Right forelimb (tissue), 1 donor: ENCODE measurements around the gene FBXL17.
"Not testable (repeated sequence)": the region's sequence is repeated elsewhere in the genome, so short reads cannot be mapped to it uniquely, and the experiment has no call there.

Source experiments
- DNase-seq: peaks from one replicate; pipeline ENCODE4 v3.0.0-alpha.2; 2018

Gene FBXL17

GRCh38 chr5:108238936-108239887 is 142.7 kb downstream of the FBXL17 start:
- DNase-seq = no peak

DNA sequence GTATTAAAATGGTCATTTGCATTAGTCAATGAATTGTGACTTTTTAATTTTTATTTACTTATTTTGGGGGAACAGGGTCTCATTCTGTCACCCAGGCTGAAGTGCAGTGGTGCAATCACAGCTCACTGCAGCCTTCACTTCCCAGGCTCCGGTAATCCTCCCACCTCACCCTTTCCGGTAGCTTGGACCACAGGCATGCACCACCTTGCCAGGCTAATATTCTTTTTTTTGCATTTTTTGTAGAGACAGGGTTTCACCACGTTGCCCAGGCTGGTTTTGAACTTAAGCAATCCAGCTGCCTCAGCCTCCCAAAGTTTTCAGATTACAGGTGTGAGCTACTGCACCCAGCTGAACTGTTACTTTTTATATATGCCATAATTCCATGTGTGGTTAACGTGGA is 143.4 kb downstream of the FBXL17 start:
- no peak for DNase-seq

DNA sequence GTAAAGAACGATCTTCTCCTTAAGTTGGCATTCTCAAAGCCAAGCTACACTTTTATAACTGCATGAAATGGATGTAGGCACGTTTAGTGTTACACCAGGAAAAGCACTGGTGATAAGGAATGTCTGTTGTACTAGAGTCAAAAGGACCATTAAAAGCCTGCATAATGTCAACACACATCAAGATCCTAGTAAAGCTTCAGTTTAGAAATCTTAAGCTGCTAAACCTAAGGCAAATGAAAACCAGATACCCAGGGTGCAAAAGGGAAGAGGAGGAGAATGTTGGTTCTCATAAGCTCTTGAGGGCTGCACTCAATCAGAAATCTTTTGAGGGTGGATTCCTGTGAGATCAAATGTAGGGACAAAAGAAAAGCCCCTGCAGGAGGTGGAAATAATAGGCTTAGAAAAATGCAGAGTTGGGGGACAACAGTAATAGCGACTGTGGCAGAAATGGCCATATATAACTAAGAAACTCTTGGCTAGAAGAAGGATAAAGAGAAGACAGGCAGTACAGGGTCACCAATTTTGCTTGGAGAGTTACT is 148.2 kb downstream of the FBXL17 start:
- no peak for DNase-seq

DNA sequence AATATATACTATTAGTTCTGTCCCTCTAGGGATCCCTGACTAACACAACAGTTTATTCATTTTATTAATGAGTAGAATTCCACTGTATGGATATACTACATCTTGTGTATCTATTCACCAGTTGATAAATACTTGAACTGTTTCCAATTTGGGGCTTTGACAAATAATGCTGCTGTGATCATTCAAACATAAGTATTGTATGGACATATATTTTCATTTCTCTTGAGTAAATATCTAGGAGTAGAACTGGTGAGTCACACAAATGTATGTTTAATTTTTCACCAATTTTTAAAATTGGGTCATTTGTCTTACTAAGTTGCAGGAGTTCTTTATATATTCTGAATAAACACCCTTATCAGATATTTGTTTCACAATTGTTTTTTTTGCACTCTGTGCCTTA is 149.1 kb downstream of the FBXL17 start:
- no peak for DNase-seq

DNA sequence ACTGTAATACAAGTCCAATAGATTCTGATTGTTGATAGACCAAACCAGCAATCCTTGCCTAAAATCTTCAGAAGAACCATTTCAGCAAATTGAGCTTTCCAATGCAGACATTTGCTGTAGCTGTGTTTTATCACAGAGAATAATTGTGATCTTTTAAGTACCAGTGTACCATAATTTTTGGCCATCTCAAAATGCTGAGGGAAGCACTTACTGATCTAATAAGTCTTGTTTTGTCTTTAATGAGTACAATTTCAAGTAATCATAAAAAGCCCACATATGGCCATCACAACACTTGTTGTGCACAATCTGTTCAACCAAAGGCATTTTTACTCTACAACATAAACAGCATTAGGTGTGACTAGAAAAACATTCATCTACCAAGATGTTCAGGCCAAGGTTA is 159.9 kb downstream of the FBXL17 start:
- no peak for DNase-seq

DNA sequence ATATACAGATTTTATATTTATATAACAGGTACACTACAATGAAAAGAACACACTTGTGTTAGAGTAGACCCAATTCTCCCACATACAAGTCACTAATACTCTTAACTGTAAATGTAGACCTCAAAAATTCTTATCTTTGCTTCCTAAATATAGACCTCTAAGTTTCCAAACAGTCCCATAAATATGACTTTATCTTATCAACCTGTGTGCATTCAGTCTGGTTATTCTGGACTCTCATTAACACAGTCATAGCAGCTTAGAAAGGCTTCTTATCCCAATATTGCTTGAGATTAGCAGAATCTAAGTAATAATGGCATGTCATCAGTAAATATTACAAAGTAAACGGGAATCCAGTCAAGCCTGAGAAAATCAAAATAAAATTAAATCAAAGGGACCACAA is 161.1 kb downstream of the FBXL17 start:
- no peak for DNase-seq

- DNase-seq = no peak
These were observed 165.0 kb downstream of the FBXL17 start for GRCh38 chr5:108216890-108217289.

DNA sequence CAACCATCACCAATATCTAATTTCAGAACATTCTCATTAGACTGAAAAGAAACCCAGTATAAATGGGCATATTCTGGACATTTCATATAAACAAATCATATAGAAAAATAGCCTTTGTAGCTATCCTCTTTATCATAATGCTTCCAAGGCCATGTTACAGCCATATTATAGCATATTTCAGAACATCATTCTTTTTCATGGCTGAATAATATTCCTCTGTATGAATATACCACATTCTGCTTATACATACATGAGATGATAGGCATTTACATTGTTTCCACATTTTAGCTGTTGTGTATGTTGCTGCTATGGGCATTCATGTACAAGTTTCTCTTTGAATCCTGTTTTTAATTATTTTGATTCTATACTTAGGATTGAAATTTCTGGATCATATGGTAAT is 167.0 kb downstream of the FBXL17 start:
- DNase-seq = no peak

DNA sequence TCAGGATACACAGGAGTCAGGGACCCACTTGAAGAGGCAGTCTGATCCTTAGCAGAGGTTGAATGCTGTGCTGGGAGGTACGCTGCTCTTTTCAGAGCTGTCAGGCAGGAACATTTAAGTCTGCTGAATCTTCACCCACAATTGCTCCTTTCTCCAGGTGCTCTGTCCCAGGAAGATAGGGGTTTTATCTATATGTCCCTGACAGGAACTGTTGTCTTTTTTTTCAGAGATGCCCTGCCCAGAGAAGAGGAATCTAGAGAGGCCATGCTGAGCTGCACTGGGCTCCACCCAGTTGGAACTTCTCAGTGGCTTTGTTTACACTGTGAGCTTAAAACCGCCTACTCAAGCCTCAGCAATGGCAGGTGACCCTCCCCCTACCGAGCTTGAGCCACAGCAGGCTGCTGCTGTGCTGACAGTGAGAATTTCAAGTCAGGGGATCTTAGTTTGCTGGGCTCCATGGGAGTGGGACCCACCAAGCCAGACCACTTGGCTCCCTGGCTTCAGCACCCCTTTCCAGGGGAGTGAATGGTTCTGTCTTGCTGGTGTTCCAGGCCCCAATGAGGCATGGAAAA is 169.0 kb downstream of the FBXL17 start:
- DNase-seq = no peak

DNA sequence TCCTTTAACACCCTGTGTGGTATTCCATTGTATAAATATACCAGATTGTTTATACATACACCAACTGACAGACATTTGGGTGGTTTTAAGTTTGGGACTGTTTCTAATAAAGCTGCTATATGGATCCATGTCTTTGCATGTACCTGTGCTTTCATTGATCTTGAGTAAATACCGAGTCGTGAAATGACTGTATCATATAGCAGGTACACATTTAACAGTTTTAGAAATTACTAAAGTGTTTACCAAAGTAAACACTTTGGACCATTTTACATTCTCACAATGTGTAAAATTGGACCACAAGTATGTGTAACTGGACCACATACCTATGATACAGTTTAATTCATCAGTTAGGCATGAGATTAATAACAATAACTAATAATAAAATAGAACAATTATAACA is 175.2 kb downstream of the FBXL17 start:
- no peak for DNase-seq

DNA sequence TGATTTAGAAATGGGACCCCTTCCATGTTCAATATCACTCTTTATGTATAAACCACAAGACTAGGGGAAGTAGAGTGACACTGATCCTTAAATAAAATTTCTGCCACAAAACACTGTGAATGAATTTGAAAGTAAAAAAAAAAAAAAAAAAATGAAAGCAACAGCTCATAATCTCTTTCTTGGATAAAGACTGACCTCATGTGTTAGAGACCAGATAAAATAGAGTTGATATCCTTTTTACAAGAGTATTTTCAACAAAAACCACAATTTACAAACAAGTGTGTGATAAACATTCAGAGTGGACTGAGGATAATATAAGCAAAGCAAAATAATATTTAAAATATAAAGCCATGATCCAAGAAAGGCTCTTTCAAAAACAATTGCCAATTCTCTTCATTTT is 180.2 kb downstream of the FBXL17 start:
- no peak for DNase-seq

- DNase-seq = no peak
These were observed 185.6 kb downstream of the FBXL17 start for GRCh38 chr5:108196276-108196675.

GRCh38 chr5:108193021-108193795 is 188.7 kb downstream of the FBXL17 start:
- no peak for DNase-seq

DNA sequence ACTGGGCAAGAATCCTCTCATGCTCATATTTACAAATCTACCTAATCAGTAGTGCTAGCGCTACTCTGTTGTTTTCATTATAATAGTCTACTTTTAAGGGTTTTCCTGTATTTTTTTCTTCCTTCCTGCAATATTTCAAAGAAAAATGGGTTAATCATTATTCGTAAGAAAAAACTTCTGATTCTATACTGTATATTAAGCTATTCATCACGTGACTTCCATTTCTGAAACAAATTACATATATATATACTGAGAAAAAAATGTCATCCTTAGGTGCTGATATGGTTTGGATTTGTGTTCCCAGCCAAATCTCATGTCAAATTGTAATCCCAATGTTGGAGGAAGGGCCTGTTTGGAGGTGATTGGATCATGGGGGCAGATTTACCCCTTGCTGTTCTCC is 197.0 kb downstream of the FBXL17 start:
- no peak for DNase-seq

- no peak for DNase-seq
These were observed 199.9 kb downstream of the FBXL17 start for GRCh38 chr5:108181975-108182374.

DNA sequence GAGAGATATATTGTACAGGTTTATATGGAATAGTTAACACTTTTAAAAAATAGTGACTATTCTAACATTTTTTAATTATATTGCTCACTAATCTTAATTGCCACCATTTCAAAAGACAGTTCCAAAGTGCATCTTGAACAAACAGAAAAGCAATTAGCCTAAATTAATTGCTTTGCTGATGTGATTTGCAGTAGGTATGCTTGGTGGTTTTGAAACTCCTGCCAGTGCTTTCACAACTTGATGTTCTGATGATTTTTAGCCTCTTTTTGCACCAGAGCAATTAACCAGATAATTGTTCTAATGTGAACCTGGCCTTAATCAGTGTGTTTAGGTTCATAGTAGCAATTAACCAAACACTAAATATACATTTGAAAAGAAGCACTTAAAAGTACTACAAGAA is 207.6 kb downstream of the FBXL17 start:
- no peak for DNase-seq

GRCh38 chr5:108171759-108172158 is 210.1 kb downstream of the FBXL17 start:
- DNase-seq = no peak

- no peak for DNase-seq
These were observed 213.0 kb downstream of the FBXL17 start for GRCh38 chr5:108168915-108169314.

DNA sequence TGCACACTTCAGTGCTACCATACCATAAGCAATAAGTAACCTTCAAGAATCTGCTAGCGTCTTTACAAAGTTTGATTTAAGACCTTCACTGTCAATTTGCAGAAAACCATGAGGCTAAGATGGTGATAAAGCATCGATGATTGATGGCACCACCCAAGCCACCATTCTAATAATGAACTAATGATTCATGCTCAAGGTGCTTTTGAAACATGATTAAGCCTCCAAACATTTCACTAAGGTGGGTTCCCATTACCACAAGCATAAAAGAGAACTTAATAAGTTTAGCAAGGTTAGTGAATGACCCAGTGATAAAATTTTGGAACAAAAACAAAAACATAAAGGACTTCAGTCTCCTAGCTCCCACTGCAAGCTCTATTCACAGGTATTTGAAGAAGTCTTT is 214.7 kb downstream of the FBXL17 start:
- no peak for DNase-seq

GRCh38 chr5:108164574-108164973 is 217.3 kb downstream of the FBXL17 start:
- no peak for DNase-seq

DNA sequence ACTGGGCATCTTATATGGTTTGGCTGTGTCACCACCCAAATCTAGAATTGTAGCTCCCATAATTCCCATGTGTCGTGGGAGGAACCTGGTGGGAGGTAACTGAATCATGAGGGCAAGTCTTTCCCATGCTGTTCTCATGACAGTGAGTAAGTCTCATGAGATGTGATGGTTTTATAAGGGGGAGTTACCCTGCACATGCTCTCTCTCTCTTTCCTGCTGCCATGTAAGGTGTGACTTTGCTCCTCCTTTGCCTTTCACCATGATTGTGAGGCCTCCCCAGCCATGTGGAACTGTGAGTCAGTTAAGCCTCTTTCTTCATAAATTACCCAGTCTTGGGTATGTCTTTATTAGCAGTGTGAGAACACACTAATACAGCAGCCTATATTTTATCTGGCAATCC is 229.0 kb downstream of the FBXL17 start:
- DNase-seq = not testable (repeated sequence)

DNA sequence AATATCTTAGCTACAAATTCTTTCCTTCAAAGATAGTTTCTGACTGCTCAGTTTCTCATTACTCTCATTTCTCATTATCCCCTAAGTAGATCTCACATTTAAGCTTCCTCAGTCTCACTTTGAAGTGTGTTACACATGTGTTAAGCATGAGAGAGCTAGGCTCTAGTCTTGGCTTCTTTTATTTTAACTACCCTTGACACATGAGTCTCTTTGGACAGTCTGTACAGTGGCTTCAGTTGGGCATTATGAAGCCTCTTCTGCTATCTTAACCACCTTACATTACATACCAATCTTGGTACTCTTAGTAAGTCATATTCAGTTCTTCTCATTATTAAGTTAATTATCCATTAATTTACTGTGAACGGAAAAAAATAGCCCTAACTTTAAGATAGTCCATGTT is 232.5 kb downstream of the FBXL17 start:
- DNase-seq = no peak

DNA sequence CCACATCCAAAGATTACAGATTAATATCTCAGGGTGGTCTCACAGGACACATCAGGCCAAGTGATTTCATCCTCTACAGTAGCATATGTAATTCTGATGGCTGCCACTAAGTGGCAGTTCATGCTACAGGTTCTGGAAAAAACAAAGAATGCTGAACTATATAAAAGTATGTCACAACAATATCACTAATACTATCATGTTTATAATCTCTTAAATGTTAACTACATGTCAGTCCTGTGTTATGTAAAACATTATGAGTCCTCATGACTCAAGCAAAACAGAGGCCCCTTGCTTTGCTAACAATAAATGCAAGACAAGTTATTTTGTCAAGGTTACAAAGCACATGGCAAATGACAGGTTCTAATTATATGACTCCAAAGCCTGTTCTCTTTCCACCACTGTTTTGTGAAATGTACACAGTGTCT is 233.2 kb downstream of the FBXL17 start:
- no peak for DNase-seq
